ENCODE data around the gene ENO4. TPM values are rescaled to one million over a fixed set of nuclear protein-coding genes. Genes with fewer than 3 reads are reported as not detected.

The ENO4 gene
- total RNA-seq, 4 donors from 2014 or later = 0.21 to 1.2 (median 0.39) TPM; not detected in 1

GRCh38 chr10:116836083-116836482 is 13.2 kb upstream of the ENO4 start:
- DNase-seq (ENCODE audit: low spot score in 2 of 2) = no peak
- Histone ChIP-seq H3K27ac (no peak overlapping the region), H3K4me3 (no peak overlapping the region), H3K27me3 (no peaks in the 10 kb centered on the region), H3K4me1 (no peaks in the 10 kb centered on the region), H3K36me3 (no peaks in the 10 kb centered on the region), H3K9me3 (no peaks in the 10 kb centered on the region)
- no peak for TF ChIP-seq EP300 (IDR thresholded peaks at IDR 0.05)
- no peak for TF ChIP-seq POLR2A (IDR thresholded peaks at IDR 0.05)
- TF ChIP-seq CTCF (IDR thresholded peaks at IDR 0.05) = no peak
- WGBS, 2 donors = 61 to 64% methylated on average over 4 of the region's 4 CpGs

- DNase-seq (ENCODE audit: low spot score in 2 of 2) = no peak
- TF ChIP-seq POLR2A (IDR thresholded peaks at IDR 0.05) = no peak
- no peak for TF ChIP-seq EP300 (IDR thresholded peaks at IDR 0.05)
- Histone ChIP-seq H3K4me3 (no peak overlapping the region), H3K36me3 (no peaks in the 10 kb centered on the region), H3K4me1 (no peaks in the 10 kb centered on the region), H3K9me3 (no peaks in the 10 kb centered on the region), H3K27me3 (no peaks in the 10 kb centered on the region), H3K27ac (no peak overlapping the region)
- WGBS, 2 donors = 65 to 71% methylated on average over 8 of the region's 8 CpGs
Observed at GRCh38 chr10:116836902-116837523, 12.3 kb upstream of the ENO4 start.

- Histone ChIP-seq H3K27me3 (no peaks in the 10 kb centered on the region), H3K9me3 (no peaks in the 10 kb centered on the region), H3K36me3 (no peaks in the 10 kb centered on the region), H3K27ac (no peak overlapping the region), H3K4me3 (no peak overlapping the region), H3K4me1 (no peaks in the 10 kb centered on the region)
- no peak for TF ChIP-seq EP300 (IDR thresholded peaks at IDR 0.05)
- TF ChIP-seq POLR2A (IDR thresholded peaks at IDR 0.05) = no peak
- TF ChIP-seq CTCF (IDR thresholded peaks at IDR 0.05) = no peak
- 58 to 64% methylated on average over 5 of the region's 5 CpGs for WGBS, 2 donors
- DNase-seq (ENCODE audit: low spot score in 2 of 2) = no peak
Observed at GRCh38 chr10:116838143-116838725, 11.1 kb upstream of the ENO4 start.

GRCh38 chr10:116840389-116841075 is 8.8 kb upstream of the ENO4 start:
- whole genome bisulfite sequencing, 2 donors = 86 to 91% methylated on average over 6 of the region's 6 CpGs
- H3K4me3 ChIP-seq = no peak overlapping the region
- no peaks in the 10 kb centered on the region for H3K4me1 ChIP-seq
- no peak overlapping the region for H3K27ac ChIP-seq
- no peak for TF ChIP-seq POLR2A (IDR thresholded peaks at IDR 0.05)
- no peak for TF ChIP-seq EP300 (IDR thresholded peaks at IDR 0.05)
- TF ChIP-seq CTCF (IDR thresholded peaks at IDR 0.05) = no peak
- H3K36me3 ChIP-seq = no peaks in the 10 kb centered on the region
- no peak for DNase-seq (ENCODE audit: low spot score in 2 of 2)
- no peaks in the 10 kb centered on the region for H3K27me3 ChIP-seq
- H3K9me3 ChIP-seq = no peaks in the 10 kb centered on the region

- no peaks in the 10 kb centered on the region for H3K36me3 ChIP-seq
- WGBS, 2 donors = 56% methylated on average over 2 of the region's 2 CpGs
- H3K27ac ChIP-seq = no peak overlapping the region
- H3K4me3 ChIP-seq = no peak overlapping the region
- H3K27me3 ChIP-seq = no peaks in the 10 kb centered on the region
- TF ChIP-seq POLR2A (IDR thresholded peaks at IDR 0.05) = no peak
- H3K9me3 ChIP-seq = no peaks in the 10 kb centered on the region
- H3K4me1 ChIP-seq = peaks cover 0 to 17% (median 0%) of the 10 kb centered on the region in 4 donors
- DNase-seq (ENCODE audit: low spot score in 2 of 2) = no peak
Observed at GRCh38 chr10:116845823-116846222, 3.5 kb upstream of the ENO4 start.
